Breast epithelium (tissue), 4 donors: ENCODE measurements around the gene GCNA. TPM values are rescaled to one million over a fixed set of nuclear protein-coding genes. Genes with fewer than 3 reads are reported as not detected.

Experiments
- DNase-seq, 2 donors: peaks; one replicate each; pipeline ENCODE4 v3.0.0-alpha.2; 2019; ENCODE audit warnings: low spot score in 2 of 2
- H3K27ac ChIP-seq, 2 donors: fragments of 200-600 bp; sonication (generic) in 1 of 2; one replicate each; pipeline ENCODE4 v1.5.1; 2016 to 2019; ENCODE audit warnings: mild to moderate bottlenecking in 1 of 2
- H3K27me3 ChIP-seq, 2 donors: fragments of 200-600 bp; sonication (generic) in 1 of 2; one replicate each; pipeline versions ENCODE4 v1.5.1 to v1.6.0; 2017 to 2019; ENCODE audit warnings: control low read depth in 1 of 2, mild to moderate bottlenecking in 1 of 2
- H3K36me3 ChIP-seq: fragments of 200-600 bp; one replicate; pipeline ENCODE4 v1.5.1; 2019
- H3K4me1 ChIP-seq, 2 donors: fragments of 200-600 bp; sonication (generic); one replicate each; pipeline ENCODE4 v1.5.1; 2016 to 2019; ENCODE audit warnings: control low read depth in 1 of 2
- H3K4me3 ChIP-seq, 3 donors: fragments of 200-600 bp; sonication (generic); 1 replicate in 2 of 3; 2 replicates in 1 of 3; pipeline ENCODE4 v1.5.1; 2016 to 2019; ENCODE audit warnings: mild to moderate bottlenecking in 3 of 3, moderate library complexity in 2 of 3
- H3K9me3 ChIP-seq, 2 donors: fragments of 200-600 bp; sonication (generic) in 1 of 2; one replicate each; pipeline ENCODE4 v1.5.1; 2016 to 2019; ENCODE audit warnings: control low read depth in 1 of 2
- POLR2A ChIP-seq: fragments of 450-650 bp; IDR thresholded peaks from one replicate; pipeline ENCODE4 v1.6.1; 2016; ENCODE audit warnings: antibody characterized with exemption, mild to moderate bottlenecking, moderate library complexity
- POLR2AphosphoS5 ChIP-seq, 3 donors: sonication (generic); formaldehyde crosslinking; IDR thresholded peaks; one replicate each; pipeline ENCODE4 v1.6.1; 2017; ENCODE audit warnings: antibody characterized with exemption in 3 of 3
- intact Hi-C: fragments of 100-400 bp; cut with DNase I; formaldehyde crosslinking; loops from one replicate; pipeline ENCODE4 v1.15.1; 2023; ENCODE audit warnings: low total_unique reads
- total RNA-seq, 3 donors: library from RNA; depleted of rRNA; stranded (reverse); fragments of >200 nt; gene quantifications; one replicate each; pipeline ENCODE4 v1.1.0, GENCODE V29; 2016
- TF ChIP-seq, protein P1 (sequence below), 3 donors: fragments of 450-650 bp; IDR thresholded peaks; one replicate each; pipeline ENCODE4 v1.5.1; 2016 to 2017; ENCODE audit warnings: antibody characterized with exemption in 3 of 3, mild to moderate bottlenecking in 3 of 3, moderate library complexity in 3 of 3

The GCNA gene
- total RNA-seq, 3 donors from 2014 or later = 2.3 to 3.0 (median 2.6) TPM

DNA sequence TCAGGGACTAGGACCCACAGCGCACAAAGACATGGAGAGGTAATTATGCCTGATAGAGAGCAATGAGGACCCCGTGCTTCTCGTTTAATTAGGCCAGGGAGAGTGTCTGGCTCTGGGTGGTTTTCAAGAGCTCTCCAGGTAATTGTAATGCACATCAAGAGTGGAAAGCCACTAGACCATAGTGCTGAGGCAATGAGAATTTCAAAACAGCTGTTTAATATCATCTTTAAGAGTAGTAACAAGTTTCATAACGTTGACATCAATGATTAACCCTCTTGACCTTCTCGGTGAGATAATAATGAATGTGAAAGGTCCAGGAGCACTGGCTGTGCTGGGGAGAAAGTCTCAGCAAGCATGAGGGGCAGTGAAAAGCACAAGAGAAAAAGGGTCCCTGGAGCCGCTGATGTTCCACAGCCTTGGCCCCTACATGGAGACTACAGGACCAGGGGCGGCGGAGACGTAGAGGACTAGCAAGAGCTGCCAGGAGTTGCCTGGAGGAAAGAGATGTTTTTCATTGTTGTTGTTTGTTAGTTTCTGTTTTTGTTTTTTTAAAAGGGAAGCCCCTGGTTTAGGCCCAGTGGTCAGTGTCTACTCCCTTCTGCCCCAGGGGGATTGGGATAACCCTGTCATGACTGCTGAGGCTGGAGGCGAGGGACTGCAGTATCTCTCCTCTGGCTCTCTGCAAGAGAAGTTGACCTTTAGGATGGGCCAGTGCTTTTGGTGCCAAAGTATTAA lies 54.9 kb downstream of the GCNA start:
- H3K27me3 ChIP-seq = peaks cover 0 to 29% of the 10 kb centered on the region in 2 donors
- H3K4me3 ChIP-seq = no peak overlapping the region
- TF ChIP-seq, protein P1, sequence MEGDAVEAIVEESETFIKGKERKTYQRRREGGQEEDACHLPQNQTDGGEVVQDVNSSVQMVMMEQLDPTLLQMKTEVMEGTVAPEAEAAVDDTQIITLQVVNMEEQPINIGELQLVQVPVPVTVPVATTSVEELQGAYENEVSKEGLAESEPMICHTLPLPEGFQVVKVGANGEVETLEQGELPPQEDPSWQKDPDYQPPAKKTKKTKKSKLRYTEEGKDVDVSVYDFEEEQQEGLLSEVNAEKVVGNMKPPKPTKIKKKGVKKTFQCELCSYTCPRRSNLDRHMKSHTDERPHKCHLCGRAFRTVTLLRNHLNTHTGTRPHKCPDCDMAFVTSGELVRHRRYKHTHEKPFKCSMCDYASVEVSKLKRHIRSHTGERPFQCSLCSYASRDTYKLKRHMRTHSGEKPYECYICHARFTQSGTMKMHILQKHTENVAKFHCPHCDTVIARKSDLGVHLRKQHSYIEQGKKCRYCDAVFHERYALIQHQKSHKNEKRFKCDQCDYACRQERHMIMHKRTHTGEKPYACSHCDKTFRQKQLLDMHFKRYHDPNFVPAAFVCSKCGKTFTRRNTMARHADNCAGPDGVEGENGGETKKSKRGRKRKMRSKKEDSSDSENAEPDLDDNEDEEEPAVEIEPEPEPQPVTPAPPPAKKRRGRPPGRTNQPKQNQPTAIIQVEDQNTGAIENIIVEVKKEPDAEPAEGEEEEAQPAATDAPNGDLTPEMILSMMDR (IDR thresholded peaks at IDR 0.05) = no peak
- TF ChIP-seq POLR2A (no peak), POLR2AphosphoS5 (IDR thresholded peaks at IDR 0.05) (no peak)
- no peak overlapping the region for H3K27ac ChIP-seq
- H3K36me3 ChIP-seq = no peaks in the 10 kb centered on the region
- intact Hi-C loops = no loop called here
- no peaks in the 10 kb centered on the region for H3K4me1 ChIP-seq
- no peak for DNase-seq
- no peaks in the 10 kb centered on the region for H3K9me3 ChIP-seq

DNA sequence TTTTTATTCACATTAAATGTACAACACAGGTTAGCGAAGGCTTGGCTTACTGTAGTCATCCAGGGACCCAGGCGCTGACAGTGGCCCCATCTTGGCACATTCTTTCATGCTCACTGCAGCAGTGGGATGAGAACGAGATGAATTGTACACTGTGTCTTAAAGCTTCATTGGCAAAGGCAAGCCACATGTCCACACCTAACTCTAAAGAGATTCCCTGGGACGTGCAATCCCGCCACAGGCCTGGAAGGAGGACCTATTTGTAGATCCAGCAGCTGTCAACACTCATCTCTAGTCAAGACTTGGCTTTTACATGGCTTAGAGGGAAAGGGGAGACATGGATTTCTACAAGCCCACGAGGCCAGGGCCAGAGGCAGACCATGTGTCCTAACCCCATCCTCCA lies 56.1 kb downstream of the GCNA start:
- Histone ChIP-seq H3K4me3 (no peak overlapping the region), H3K4me1 (no peaks in the 10 kb centered on the region)

DNA sequence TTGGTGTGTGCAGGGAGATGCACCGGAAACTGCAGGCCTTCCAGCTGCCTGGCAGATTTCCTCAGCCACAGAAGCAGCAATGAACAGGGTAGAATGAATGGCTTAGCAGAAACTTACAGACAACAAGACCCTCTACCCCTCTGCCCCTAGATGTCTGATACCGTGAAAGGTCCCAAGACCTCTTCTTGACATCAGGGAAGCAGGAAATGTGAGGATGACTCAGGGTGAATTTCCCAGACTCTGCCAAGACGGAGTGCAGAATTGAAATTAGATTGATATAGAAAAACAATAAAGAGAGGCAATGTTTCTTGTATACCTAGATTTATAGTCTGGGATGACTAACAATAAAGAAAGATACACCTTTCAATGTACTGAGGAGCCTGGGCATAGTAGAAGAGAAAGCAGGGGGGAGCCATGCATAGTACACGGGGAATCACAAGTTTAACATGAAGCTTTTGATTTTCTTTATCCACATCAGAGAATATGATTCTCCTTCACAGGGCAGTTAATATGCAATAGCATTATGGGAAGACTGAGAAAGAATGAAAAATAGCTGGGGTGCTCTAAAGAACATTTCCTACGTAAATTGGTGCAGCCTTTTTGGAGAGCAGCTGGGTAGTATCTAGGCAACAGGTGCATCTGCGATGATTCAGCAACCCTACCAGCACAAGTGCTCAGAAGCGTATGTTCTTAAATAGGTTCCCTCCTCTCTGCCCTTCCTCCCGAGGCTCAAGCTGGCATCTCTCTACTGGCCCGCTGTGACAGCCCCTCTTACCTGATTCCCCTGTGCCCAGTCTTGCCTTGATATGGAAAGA lies 58.4 kb downstream of the GCNA start:
- Histone ChIP-seq H3K27ac (no peak overlapping the region), H3K27me3 (peaks cover 0 to 14% of the 10 kb centered on the region in 2 donors), H3K9me3 (no peaks in the 10 kb centered on the region), H3K4me1 (no peaks in the 10 kb centered on the region), H3K4me3 (no peak overlapping the region), H3K36me3 (no peaks in the 10 kb centered on the region)
- no peak for DNase-seq
- intact Hi-C loops = no loop called here
- TF ChIP-seq, protein P1 (IDR thresholded peaks at IDR 0.05) = no peak
- TF ChIP-seq POLR2AphosphoS5 (IDR thresholded peaks at IDR 0.05) (no peak), POLR2A (no peak)

More for the DNA sequence above, 56.1 kb downstream of the GCNA start:
- no peak for DNase-seq
- Histone ChIP-seq H3K27ac (no peak overlapping the region), H3K27me3 (peaks cover 0 to 24% of the 10 kb centered on the region in 2 donors), H3K36me3 (no peaks in the 10 kb centered on the region), H3K9me3 (no peaks in the 10 kb centered on the region)
- intact Hi-C loops = no loop called here
- no peak for TF ChIP-seq POLR2AphosphoS5 (IDR thresholded peaks at IDR 0.05)
- TF ChIP-seq, protein P1 (IDR thresholded peaks at IDR 0.05) = no peak
- no peak for TF ChIP-seq POLR2A

DNA sequence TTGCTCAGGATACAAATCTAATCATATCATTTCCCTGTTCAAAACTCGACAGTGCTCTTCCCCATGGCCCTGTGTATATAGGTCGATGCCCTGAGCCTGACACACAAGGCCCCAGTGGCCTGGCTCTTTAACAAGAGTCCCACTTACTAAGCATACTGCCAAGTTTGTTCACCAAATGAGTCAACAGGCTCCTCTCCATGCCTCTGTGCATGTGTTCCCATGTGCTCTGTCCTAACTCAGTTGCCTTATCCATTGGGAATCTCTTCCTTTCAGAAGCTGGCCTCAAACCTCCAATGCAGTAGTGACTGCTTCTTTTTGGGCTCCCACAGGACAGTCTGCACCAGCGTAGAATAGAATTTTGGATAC lies 59.0 kb downstream of the GCNA start:
- intact Hi-C loops = no loop called here
- H3K9me3 ChIP-seq = no peaks in the 10 kb centered on the region
- H3K36me3 ChIP-seq = no peaks in the 10 kb centered on the region
- H3K27me3 ChIP-seq = peaks cover 0 to 14% of the 10 kb centered on the region in 2 donors
- no peak for DNase-seq
- H3K27ac ChIP-seq = no peak overlapping the region
- no peak overlapping the region for H3K4me3 ChIP-seq
- TF ChIP-seq POLR2AphosphoS5 (IDR thresholded peaks at IDR 0.05) (no peak), POLR2A (no peak)
- TF ChIP-seq, protein P1 (IDR thresholded peaks at IDR 0.05) = no peak
- H3K4me1 ChIP-seq = no peaks in the 10 kb centered on the region

DNA sequence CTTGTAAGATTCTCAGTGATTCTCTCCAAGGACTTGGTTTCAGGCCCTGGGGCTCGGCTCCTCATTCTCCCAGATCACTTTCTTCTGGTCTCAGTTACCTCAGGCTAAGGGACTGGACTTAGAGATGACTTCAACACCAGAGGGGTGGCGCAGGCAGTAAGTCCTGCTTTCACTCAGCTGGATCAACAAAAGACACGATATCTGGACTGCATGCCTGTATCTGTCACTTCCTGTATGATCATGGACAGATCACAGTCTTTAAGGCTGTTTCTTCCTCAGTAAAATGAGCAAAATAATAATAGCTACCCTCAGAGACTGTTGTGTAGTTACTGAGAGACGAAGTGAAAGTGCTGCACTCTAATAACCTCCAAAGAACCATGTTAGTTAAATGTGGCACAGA lies 59.6 kb downstream of the GCNA start:
- no peaks in the 10 kb centered on the region for H3K9me3 ChIP-seq
- intact Hi-C loops = no loop called here
- no peaks in the 10 kb centered on the region for H3K36me3 ChIP-seq
- H3K27ac ChIP-seq = no peak overlapping the region
- no peak overlapping the region for H3K4me3 ChIP-seq
- no peaks in the 10 kb centered on the region for H3K4me1 ChIP-seq
- TF ChIP-seq, protein P1 (IDR thresholded peaks at IDR 0.05) = no peak
- no peak for TF ChIP-seq POLR2A
- TF ChIP-seq POLR2AphosphoS5 (IDR thresholded peaks at IDR 0.05) = no peak
- DNase-seq = no peak
- peaks cover 0 to 10% of the 10 kb centered on the region in 2 donors for H3K27me3 ChIP-seq
